MM.1S (cell line): ENCODE measurements around the gene MAP3K5.

ENCODE experiments used
- DNase-seq: peaks from one replicate; pipeline ENCODE4 v3.0.0-alpha.2; 2015
- H2AFZ ChIP-seq: fragments of 300-600 bp; sonication (generic); 2 replicates; pipeline ENCODE4 v1.6.0; 2016; ENCODE audit warnings: antibody characterized with exemption, low read length
- H3F3A ChIP-seq: fragments of 300-600 bp; sonication (generic); 2 replicates; pipeline ENCODE4 v1.6.1; 2016; ENCODE audit warnings: mild to moderate bottlenecking, antibody characterized with exemption, low read length, moderate library complexity, mixed read lengths; ENCODE audit not compliant: insufficient read depth
- H3K27ac ChIP-seq: fragments of 300-600 bp; sonication (generic); 2 replicates; pipeline ENCODE4 v1.5.1; 2016; ENCODE audit warnings: mild to moderate bottlenecking, low read length
- H3K27me3 ChIP-seq: fragments of 300-600 bp; sonication (generic); replicated peaks from 2 replicates; pipeline ENCODE4 v1.6.0; 2016; ENCODE audit warnings: low read length; ENCODE audit not compliant: insufficient read depth
- H3K36me3 ChIP-seq: fragments of 300-600 bp; sonication (generic); replicated peaks from 2 replicates; pipeline ENCODE4 v1.6.1; 2016; ENCODE audit warnings: mild to moderate bottlenecking, low read length, mixed read lengths; ENCODE audit not compliant: insufficient read depth
- H3K4me1 ChIP-seq: fragments of 300-600 bp; sonication (generic); 2 replicates; pipeline ENCODE4 v1.6.1; 2016; ENCODE audit warnings: low read length, mixed read lengths
- H3K4me2 ChIP-seq: fragments of 300-600 bp; sonication (generic); 2 replicates; pipeline ENCODE4 v1.6.0; 2016; ENCODE audit warnings: low read depth, low read length
- H3K4me3 ChIP-seq: fragments of 300-600 bp; sonication (generic); 2 replicates; pipeline ENCODE4 v1.5.1; 2016; ENCODE audit warnings: low read length, mixed read lengths
- H3K79me2 ChIP-seq: fragments of 300-600 bp; sonication (generic); 2 replicates; pipeline ENCODE4 v1.6.1; 2016; ENCODE audit warnings: mixed run types, low read length, mixed read lengths
- H3K9ac ChIP-seq: fragments of 300-600 bp; sonication (generic); 2 replicates; pipeline ENCODE4 v1.6.1; 2016; ENCODE audit warnings: low read length, mixed read lengths
- H3K9me2 ChIP-seq: fragments of 300-600 bp; sonication (generic); replicated peaks from 2 replicates; pipeline ENCODE4 v1.6.1; 2016; ENCODE audit warnings: mild to moderate bottlenecking, low read length, mixed read lengths; ENCODE audit not compliant: insufficient read depth
- H3K9me3 ChIP-seq: fragments of 300-600 bp; sonication (generic); replicated peaks from 2 replicates; pipeline ENCODE4 v1.6.1; 2016; ENCODE audit warnings: mild to moderate bottlenecking, low read length, mixed read lengths; ENCODE audit not compliant: insufficient read depth
- H4K20me1 ChIP-seq: fragments of 300-600 bp; sonication (generic); 2 replicates; pipeline ENCODE4 v1.6.1; 2016; ENCODE audit warnings: mild to moderate bottlenecking, low read length, moderate library complexity, mixed read lengths; ENCODE audit not compliant: insufficient read depth
- CTCF ChIP-seq: fragments of 300-600 bp; sonication (generic); IDR thresholded peaks from 2 replicates; pipeline ENCODE4 v1.5.1; 2016; ENCODE audit warnings: antibody characterized with exemption, low read length, mixed read lengths
- EZH2 ChIP-seq: fragments of 300-600 bp; sonication (generic); optimal IDR thresholded peaks from 2 replicates; pipeline ENCODE3; 2017; ENCODE audit warnings: low read depth, mild to moderate bottlenecking, antibody characterized with exemption, low read length, mixed read lengths
- EZH2phosphoT487 ChIP-seq: fragments of 300-600 bp; sonication (generic); IDR thresholded peaks from 2 replicates; pipeline ENCODE4 v1.6.1; 2018; ENCODE audit warnings: antibody characterized with exemption, low read length

Gene MAP3K5

GRCh38 chr6:136672144-136672543 lies 120.1 kb downstream of the MAP3K5 start:
- Histone ChIP-seq H3K27me3 (no peaks in the 10 kb centered on the region), H4K20me1 (no peaks in the 10 kb centered on the region), H3K27ac (no peak overlapping the region), H3K79me2 (no peaks in the 10 kb centered on the region), H3K9me2 (no peaks in the 10 kb centered on the region), H3K4me3 (no peak overlapping the region), H3K4me2 (no peak overlapping the region), H2AFZ (no peak overlapping the region), H3F3A (no peaks in the 10 kb centered on the region), H3K9me3 (no peaks in the 10 kb centered on the region), H3K36me3 (no peaks in the 10 kb centered on the region), H3K9ac (no peak overlapping the region), H3K4me1 (no peaks in the 10 kb centered on the region)
- no peak for TF ChIP-seq CTCF
- TF ChIP-seq EZH2phosphoT487, result no peak
- TF ChIP-seq EZH2, result no peak
- no peak for DNase-seq

DNA sequence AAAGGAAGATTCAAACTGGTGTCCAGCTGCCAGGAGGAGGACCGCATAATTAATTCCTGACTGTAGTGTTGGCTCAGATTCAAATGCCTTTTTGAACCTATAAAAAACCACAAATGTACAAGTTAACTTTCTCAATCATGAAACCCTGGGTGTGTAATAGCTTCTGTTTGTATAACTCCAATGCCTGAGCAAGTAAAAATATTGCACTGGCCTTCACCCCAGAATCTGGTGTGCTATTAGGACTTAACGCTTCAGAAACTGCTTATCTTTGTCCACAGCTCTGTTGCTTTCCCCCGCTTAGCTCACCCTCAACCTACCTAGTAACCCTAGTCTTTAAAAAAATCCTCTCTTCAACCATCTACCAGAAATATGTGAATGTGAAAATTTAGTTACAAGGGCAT lies 123.0 kb downstream of the MAP3K5 start:
- Histone ChIP-seq H3K4me2 (no peak overlapping the region), H3K9me3 (no peaks in the 10 kb centered on the region), H3K36me3 (no peaks in the 10 kb centered on the region), H3K4me1 (no peaks in the 10 kb centered on the region), H3K79me2 (no peaks in the 10 kb centered on the region), H3K27ac (no peak overlapping the region), H4K20me1 (no peaks in the 10 kb centered on the region), H3K27me3 (no peaks in the 10 kb centered on the region), H3K9me2 (no peaks in the 10 kb centered on the region), H3K9ac (no peak overlapping the region), H3K4me3 (no peak overlapping the region), H2AFZ (no peak overlapping the region), H3F3A (no peaks in the 10 kb centered on the region)
- no peak for DNase-seq
- no peak for TF ChIP-seq CTCF
- no peak for TF ChIP-seq EZH2phosphoT487
- no peak for TF ChIP-seq EZH2

DNA sequence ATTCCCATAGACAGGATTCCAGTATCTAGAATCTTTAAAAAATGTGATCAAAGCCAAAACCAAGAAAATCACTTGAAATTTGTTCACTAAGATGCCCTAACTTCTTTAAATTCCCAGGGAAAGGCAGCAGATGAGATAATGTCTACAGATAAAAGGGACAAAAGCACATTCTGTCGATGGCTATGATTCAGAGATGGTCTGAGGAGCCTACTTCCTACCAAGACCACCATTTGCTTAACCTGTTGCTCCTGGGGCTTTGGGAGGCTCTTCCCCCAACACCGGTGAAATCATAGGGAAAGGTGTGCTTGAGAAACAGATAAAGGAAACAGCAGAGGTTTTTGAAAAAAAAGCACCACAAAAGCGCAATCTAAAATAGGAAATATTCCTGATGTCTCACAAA lies 123.7 kb downstream of the MAP3K5 start:
- no peaks in the 10 kb centered on the region for H3K9me2 ChIP-seq
- no peaks in the 10 kb centered on the region for H3K79me2 ChIP-seq
- no peaks in the 10 kb centered on the region for H3K36me3 ChIP-seq
- no peak overlapping the region for H3K4me2 ChIP-seq
- H2AFZ ChIP-seq, result no peak overlapping the region
- H3K4me1 ChIP-seq, result no peaks in the 10 kb centered on the region
- H4K20me1 ChIP-seq, result no peaks in the 10 kb centered on the region
- no peak overlapping the region for H3K4me3 ChIP-seq
- H3K9ac ChIP-seq, result no peak overlapping the region
- no peak overlapping the region for H3K27ac ChIP-seq
- H3K9me3 ChIP-seq, result no peaks in the 10 kb centered on the region
- H3F3A ChIP-seq, result no peaks in the 10 kb centered on the region
- TF ChIP-seq EZH2 (no peak), EZH2phosphoT487 (no peak), CTCF (no peak)
- no peaks in the 10 kb centered on the region for H3K27me3 ChIP-seq
- no peak for DNase-seq

GRCh38 chr6:136666041-136666440 lies 126.2 kb downstream of the MAP3K5 start:
- Histone ChIP-seq H3K9me3 (no peaks in the 10 kb centered on the region), H3K36me3 (no peaks in the 10 kb centered on the region), H3K9me2 (no peaks in the 10 kb centered on the region), H3K27ac (no peak overlapping the region), H2AFZ (no peak overlapping the region), H3K79me2 (no peaks in the 10 kb centered on the region), H4K20me1 (no peaks in the 10 kb centered on the region), H3K4me3 (no peak overlapping the region), H3K9ac (no peak overlapping the region), H3F3A (no peaks in the 10 kb centered on the region), H3K4me1 (no peaks in the 10 kb centered on the region), H3K27me3 (no peaks in the 10 kb centered on the region), H3K4me2 (no peak overlapping the region)
- no peak for TF ChIP-seq CTCF
- TF ChIP-seq EZH2phosphoT487, result no peak
- no peak for TF ChIP-seq EZH2
- DNase-seq, result no peak
